K562 (cell line): Measurements from ENCODE around the gene SLC33A1. TPM values are rescaled to one million over a fixed set of nuclear protein-coding genes. Genes with fewer than 3 reads are reported as not detected.

Source experiments
- CBFB ChIP-seq: sonication (generic); formaldehyde crosslinking; IDR thresholded peaks from 2 replicates; pipeline ENCODE4 v1.4.0; 2020; ENCODE audit warnings: mild to moderate bottlenecking, missing genetic modification reagents
- EP300 ChIP-seq: IDR thresholded peaks from 2 replicates; pipeline ENCODE4 v1.6.1; 2012; ENCODE audit warnings: low read length, improper control_type of control experiment
- MEF2A ChIP-seq: IDR thresholded peaks from 2 replicates; pipeline ENCODE4 v1.6.1; 2011; ENCODE audit warnings: low read depth, mild to moderate bottlenecking, low read length, moderate library complexity; ENCODE audit not compliant: control insufficient read depth
- PHF8 ChIP-seq: fragments of 200-600 bp; sonication (generic); IDR thresholded peaks from 2 replicates; pipeline ENCODE4 v1.6.1; 2012; ENCODE audit warnings: mixed run types, mild to moderate bottlenecking, inconsistent platforms, low read length, moderate library complexity, borderline replicate concordance
- POLR2A ChIP-seq: fragments of 450-650 bp; conservative IDR thresholded peaks from 2 replicates; pipeline ENCODE4 v1.6.1; 2016
- SPI1 ChIP-seq: IDR thresholded peaks from 2 replicates; pipeline ENCODE4 v1.6.1; 2011; ENCODE audit warnings: low read depth, low read length, control low read depth, borderline replicate concordance
- SREBF2 ChIP-seq: sonication (generic); formaldehyde crosslinking; IDR thresholded peaks from 2 replicates; pipeline ENCODE4 v1.4.0; 2020; ENCODE audit warnings: mild to moderate bottlenecking, missing genetic modification reagents
- STAT5A ChIP-seq: IDR thresholded peaks from 2 replicates; pipeline ENCODE4 v1.6.1; 2012; ENCODE audit warnings: low read length, inconsistent platforms, borderline replicate concordance
- ZBTB8A ChIP-seq: fragments of 450-650 bp; IDR thresholded peaks from 2 replicates; pipeline ENCODE4 v1.6.1; 2018; ENCODE audit warnings: mild to moderate bottlenecking, moderate library complexity; ENCODE audit not compliant: partially characterized antibody
- ZNF12 ChIP-seq: sonication (generic); formaldehyde crosslinking; IDR thresholded peaks from 2 replicates; pipeline ENCODE4 v1.4.0; 2020; ENCODE audit warnings: mild to moderate bottlenecking, missing genetic modification reagents
- ZNF165 ChIP-seq: fragments of 250-450 bp; sonication (Bioruptor Pico); IDR thresholded peaks from 2 replicates; pipeline ENCODE4 v1.4.0; 2020; ENCODE audit warnings: borderline replicate concordance
- ZNF212 ChIP-seq: fragments of 450-650 bp; formaldehyde crosslinking; IDR thresholded peaks from 2 replicates; pipeline ENCODE4 v1.4.0; 2020; ENCODE audit warnings: mild to moderate bottlenecking
- ZNF263 ChIP-seq: sonication (generic); formaldehyde crosslinking; IDR thresholded peaks from 2 replicates; pipeline ENCODE4 v1.8.0; 2022; ENCODE audit warnings: mild to moderate bottlenecking, missing genetic modification reagents, borderline replicate concordance
- ZNF507 ChIP-seq: conservative IDR thresholded peaks from 2 replicates; pipeline ENCODE4 v1.6.1; 2017; ENCODE audit warnings: missing genetic modification characterization, missing compliant biosample characterization
- polyA plus RNA-seq, 8 experiments: library from polyadenylated mRNA; depleted of rRNA in 4 of 8; stranded (reverse) in 5 of 8; unstranded in 3 of 8; fragments of >200 nt; fragmentation: Nextera tagmentation in 2 of 8; fragmentation: Illumina TruSeq in 1 of 8; extraction: Ambion mirVana in 2 of 8; extraction: Trizol in 1 of 8; gene quantifications; 2 replicates each; pipeline versions ENCODE4 v1.2.1 to v1.2.3, GENCODE V29; 2011 to 2014; ENCODE audit warnings: inconsistent platforms in 1 of 8, missing spikeins in 1 of 8
- total RNA-seq, 7 experiments: library from RNA; depleted of rRNA in 6 of 7; stranded (reverse); fragments of >200 nt in 6 of 7; fragmentation: Illumina TruSeq in 2 of 7; extraction: Trizol in 2 of 7; gene quantifications; 2 replicates each; pipeline versions ENCODE4 v1.2.1 to v1.2.3, GENCODE V29; 2011 to 2021; ENCODE audit warnings: low replicate concordance in 1 of 7
- TF ChIP-seq, protein P1 (sequence below): sonication (generic); formaldehyde crosslinking; IDR thresholded peaks from 2 replicates; pipeline ENCODE4 v1.8.0; 2022; ENCODE audit warnings: missing genetic modification reagents, mild to moderate bottlenecking, moderate library complexity, borderline replicate concordance
- TF ChIP-seq, protein P2 (sequence below): fragments of 250-450 bp; sonication (Bioruptor Pico); IDR thresholded peaks from 2 replicates; pipeline ENCODE4 v1.4.0; 2020; ENCODE audit warnings: mild to moderate bottlenecking, moderate library complexity, borderline replicate concordance
- TF ChIP-seq, protein P3 (sequence below), 3 experiments: fragments of 200-800 bp in 1 of 3; sonication (Bioruptor generic) in 1 of 3; sonication (generic) in 1 of 3; formaldehyde crosslinking in 1 of 3; IDR thresholded peaks; 2 replicates each; pipeline versions ENCODE4 v1.6.1 to v1.8.0; 2016 to 2022; ENCODE audit warnings: mild to moderate bottlenecking in 2 of 3, missing compliant biosample characterization in 2 of 3, missing genetic modification characterization in 2 of 3, missing genetic modification reagents in 1 of 3
- TF ChIP-seq, protein P4 (sequence below): IDR thresholded peaks from 2 replicates; pipeline ENCODE4 v1.6.1; 2014; ENCODE audit warnings: antibody characterized with exemption

SLC33A1 gene
- total and polyA plus RNA-seq, 9 of the 15 experiments (the other 6 are each of a cell fraction or from before 2014, with no cell fraction given): 6.2 to 26.8 (median 19.6) TPM

DNA sequence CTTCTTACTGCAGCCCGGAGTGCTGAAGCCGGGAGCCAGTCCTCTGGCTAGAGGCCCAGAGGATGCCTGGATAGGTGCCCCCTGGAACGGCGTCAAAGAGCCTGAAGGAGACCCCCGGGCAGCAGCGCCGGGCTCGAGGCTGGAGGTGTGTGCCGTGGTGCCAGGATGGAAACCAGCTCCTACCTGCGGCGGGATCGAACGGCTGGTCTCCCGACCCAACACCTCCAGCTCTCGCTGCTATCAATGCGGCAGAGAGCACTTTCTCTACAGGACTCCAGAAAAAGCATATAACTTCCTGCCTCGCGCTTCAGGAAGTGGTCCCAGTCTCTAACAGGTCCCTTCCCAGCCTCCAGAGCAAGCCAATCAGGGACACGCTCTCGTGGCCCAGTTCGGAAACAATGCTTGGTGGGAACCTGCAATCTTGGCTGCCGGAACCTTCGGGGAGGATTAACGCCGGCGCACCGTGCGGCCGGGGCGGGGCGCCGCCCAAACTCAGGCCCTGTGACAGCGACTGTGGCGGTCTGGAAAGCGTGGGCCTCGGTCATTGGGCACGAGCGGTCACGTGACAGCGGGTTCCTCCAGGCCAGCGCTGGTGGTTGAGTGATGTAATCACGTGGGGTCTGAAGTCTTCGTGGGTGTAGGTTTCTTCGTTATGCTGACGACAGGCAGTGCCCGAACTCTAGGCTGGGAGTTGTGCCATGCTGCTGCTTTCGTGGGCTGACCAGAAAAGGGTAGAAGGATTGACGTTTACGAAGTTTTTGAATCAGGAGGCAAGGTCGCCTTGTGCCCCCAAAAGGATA lies at the start of gene SLC33A1 (continued):
- peak; percentile 90; the same call in 1 of the 2 replicates for TF ChIP-seq PHF8
- TF ChIP-seq ZNF507 (tag): no peak
- no peak for TF ChIP-seq ZBTB8A
- peak; percentile 95 for TF ChIP-seq POLR2A
- TF ChIP-seq ZNF12 (CRISPR knock-in tag): peak; percentile 55; the same call in 1 of the 2 replicates
- TF ChIP-seq ZNF263 (CRISPR knock-in tag): peak; percentile 69; the same call in 1 of the 2 replicates
- TF ChIP-seq, protein P1, sequence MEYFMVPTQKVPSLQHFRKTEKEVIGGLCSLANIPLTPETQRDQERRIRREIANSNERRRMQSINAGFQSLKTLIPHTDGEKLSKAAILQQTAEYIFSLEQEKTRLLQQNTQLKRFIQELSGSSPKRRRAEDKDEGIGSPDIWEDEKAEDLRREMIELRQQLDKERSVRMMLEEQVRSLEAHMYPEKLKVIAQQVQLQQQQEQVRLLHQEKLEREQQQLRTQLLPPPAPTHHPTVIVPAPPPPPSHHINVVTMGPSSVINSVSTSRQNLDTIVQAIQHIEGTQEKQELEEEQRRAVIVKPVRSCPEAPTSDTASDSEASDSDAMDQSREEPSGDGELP (CRISPR knock-in tag): peak; percentile 88
- TF ChIP-seq SREBF2 (CRISPR knock-in tag): peak; percentile 43; the same call in 1 of the 2 replicates
- TF ChIP-seq EP300: peak; percentile 61
- TF ChIP-seq, protein P2, sequence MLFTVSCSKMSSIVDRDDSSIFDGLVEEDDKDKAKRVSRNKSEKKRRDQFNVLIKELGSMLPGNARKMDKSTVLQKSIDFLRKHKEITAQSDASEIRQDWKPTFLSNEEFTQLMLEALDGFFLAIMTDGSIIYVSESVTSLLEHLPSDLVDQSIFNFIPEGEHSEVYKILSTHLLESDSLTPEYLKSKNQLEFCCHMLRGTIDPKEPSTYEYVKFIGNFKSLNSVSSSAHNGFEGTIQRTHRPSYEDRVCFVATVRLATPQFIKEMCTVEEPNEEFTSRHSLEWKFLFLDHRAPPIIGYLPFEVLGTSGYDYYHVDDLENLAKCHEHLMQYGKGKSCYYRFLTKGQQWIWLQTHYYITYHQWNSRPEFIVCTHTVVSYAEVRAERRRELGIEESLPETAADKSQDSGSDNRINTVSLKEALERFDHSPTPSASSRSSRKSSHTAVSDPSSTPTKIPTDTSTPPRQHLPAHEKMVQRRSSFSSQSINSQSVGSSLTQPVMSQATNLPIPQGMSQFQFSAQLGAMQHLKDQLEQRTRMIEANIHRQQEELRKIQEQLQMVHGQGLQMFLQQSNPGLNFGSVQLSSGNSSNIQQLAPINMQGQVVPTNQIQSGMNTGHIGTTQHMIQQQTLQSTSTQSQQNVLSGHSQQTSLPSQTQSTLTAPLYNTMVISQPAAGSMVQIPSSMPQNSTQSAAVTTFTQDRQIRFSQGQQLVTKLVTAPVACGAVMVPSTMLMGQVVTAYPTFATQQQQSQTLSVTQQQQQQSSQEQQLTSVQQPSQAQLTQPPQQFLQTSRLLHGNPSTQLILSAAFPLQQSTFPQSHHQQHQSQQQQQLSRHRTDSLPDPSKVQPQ (CRISPR knock-in tag): peak; percentile 83; the same call in 1 of the 2 replicates
- TF ChIP-seq, protein P3, sequence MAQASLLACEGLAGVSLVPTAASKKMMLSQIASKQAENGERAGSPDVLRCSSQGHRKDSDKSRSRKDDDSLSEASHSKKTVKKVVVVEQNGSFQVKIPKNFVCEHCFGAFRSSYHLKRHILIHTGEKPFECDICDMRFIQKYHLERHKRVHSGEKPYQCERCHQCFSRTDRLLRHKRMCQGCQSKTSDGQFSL (CRISPR knock-in tag; IDR thresholded peaks at IDR 0.05): no peak
- TF ChIP-seq, protein P3 (tag; IDR thresholded peaks at IDR 0.05): no peak
- 0 out of 2 replicates have a peak, but pooled peaks have one; percentile 39 for TF ChIP-seq SPI1
- no peak for TF ChIP-seq ZNF212 (CRISPR knock-in tag)
- no peak; the same call in 1 of the 2 replicates for TF ChIP-seq ZNF165 (CRISPR knock-in tag)
- TF ChIP-seq, protein P4, sequence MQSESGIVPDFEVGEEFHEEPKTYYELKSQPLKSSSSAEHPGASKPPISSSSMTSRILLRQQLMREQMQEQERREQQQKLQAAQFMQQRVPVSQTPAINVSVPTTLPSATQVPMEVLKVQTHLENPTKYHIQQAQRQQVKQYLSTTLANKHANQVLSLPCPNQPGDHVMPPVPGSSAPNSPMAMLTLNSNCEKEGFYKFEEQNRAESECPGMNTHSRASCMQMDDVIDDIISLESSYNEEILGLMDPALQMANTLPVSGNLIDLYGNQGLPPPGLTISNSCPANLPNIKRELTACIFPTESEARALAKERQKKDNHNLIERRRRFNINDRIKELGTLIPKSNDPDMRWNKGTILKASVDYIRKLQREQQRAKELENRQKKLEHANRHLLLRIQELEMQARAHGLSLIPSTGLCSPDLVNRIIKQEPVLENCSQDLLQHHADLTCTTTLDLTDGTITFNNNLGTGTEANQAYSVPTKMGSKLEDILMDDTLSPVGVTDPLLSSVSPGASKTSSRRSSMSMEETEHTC: peak; percentile 96
- 0 out of 2 replicates have a peak, but pooled peaks have one; percentile 18 for TF ChIP-seq MEF2A
- no peak for TF ChIP-seq CBFB (CRISPR knock-in tag)
- peak; percentile 5; the same call in 1 of the 2 replicates for TF ChIP-seq STAT5A
